ENCODE data around the gene MVP. TPM values are rescaled to one million over a fixed set of nuclear protein-coding genes. Genes with fewer than 3 reads are reported as not detected.

MVP gene
- total and polyA plus RNA-seq, 2 donors (not counting 1 experiment from before 2014, with no cell fraction given): 109 to 121 TPM

GRCh38 chr16:29893553-29893952 lies 73.3 kb downstream of the MVP start:
- Histone ChIP-seq H3K27ac (ENCODE audit: low read length in 2 of 2) (no peak overlapping the region), H3K4me3 (ENCODE audit: control extremely low read depth in 1 of 5, extremely low read depth in 1 of 5, insufficient read depth in 1 of 5, low read depth in 2 of 5, low read length in 4 of 5) (no peak overlapping the region), H2AFZ (ENCODE audit: insufficient read depth, low read depth, low read length, poor library complexity, severe bottlenecking) (no peak overlapping the region), H3K9ac (ENCODE audit: low read length) (no peak overlapping the region), H3K4me1 (ENCODE audit: control insufficient read depth in 2 of 2, insufficient read depth in 2 of 2, low read length in 2 of 2) (peaks cover 0 to 10% of the 10 kb centered on the region in 2 donors), H3K27me3 (replicated peaks in 1 of 4; ENCODE audit: control extremely low read depth in 1 of 4, control insufficient read depth in 3 of 4, insufficient read depth in 4 of 4, low read length in 3 of 4) (peaks cover 0 to 25% (median 14%) of the 10 kb centered on the region in 4 experiments), H3K9me3 (ENCODE audit: control extremely low read depth in 1 of 3, control insufficient read depth in 2 of 3, insufficient read depth in 1 of 3, low read length in 2 of 3) (peaks cover 0 to 11% (median 0%) of the 10 kb centered on the region in 3 donors), H3K79me2 (ENCODE audit: control insufficient read depth, insufficient read depth, low read length) (no peaks in the 10 kb centered on the region), H4K20me1 (ENCODE audit: control insufficient read depth, insufficient read depth, low read length, poor library complexity, severe bottlenecking) (no peaks in the 10 kb centered on the region), H3K4me2 (replicated peaks; ENCODE audit: low read depth, low read length, poor library complexity, severe bottlenecking) (no peak overlapping the region), H3K36me3 (replicated peaks in 1 of 2; ENCODE audit: control extremely low read depth in 1 of 2, control insufficient read depth in 1 of 2, extremely low read depth in 1 of 2, insufficient read depth in 2 of 2, low read length in 1 of 2) (no peaks in the 10 kb centered on the region)
- DNase-seq (no peak), ATAC-seq (ENCODE audit: low read depth) (no peak)
- ChIA-PET CTCF (interaction anchor here (0.6 kb wide), 1 partner anchor 68 kb away, joined by 3 read pairs; no protein-coding TSS in a partner anchor), POLR2A (no interaction called here)
- TF ChIP-seq CTCF (IDR thresholded peaks at IDR 0.05) (no peak), EZH2 (IDR thresholded peaks at IDR 0.05; ENCODE audit: borderline replicate concordance, insufficient read depth, low read depth, low read length, poor library complexity, severe bottlenecking) (no peak)
- H3K9me3 Mint-ChIP-seq (ENCODE audit: insufficient read depth): no peaks in the 10 kb centered on the region
- no peaks in the 10 kb centered on the region for H3K4me1 Mint-ChIP-seq
- 100% methylated on average over 1 of the region's 3 CpGs for WGBS (ENCODE audit: insufficient coverage)
- H3K27me3 Mint-ChIP-seq: peaks cover 26% of the 10 kb centered on the region
- no peak overlapping the region for H3K4me3 Mint-ChIP-seq
- intact Hi-C loops (cut with micrococcal nuclease): no loop called here
- no peak overlapping the region for H3K27ac Mint-ChIP-seq

GRCh38 chr16:29894352-29894751 lies 74.1 kb downstream of the MVP start:
- ChIA-PET POLR2A (interaction anchor here (0.7 kb wide), 1 partner anchor 10 kb away, joined by 9 read pairs; no protein-coding TSS in a partner anchor), CTCF (no interaction called here)
- no peak overlapping the region for H3K9ac ChIP-seq (ENCODE audit: low read length)
- no peak overlapping the region for H3K27ac ChIP-seq (ENCODE audit: low read length in 2 of 2)
- H3K4me3 ChIP-seq (ENCODE audit: control extremely low read depth in 1 of 5, extremely low read depth in 1 of 5, insufficient read depth in 1 of 5, low read depth in 2 of 5, low read length in 4 of 5): no peak overlapping the region
- no peaks in the 10 kb centered on the region for H3K36me3 ChIP-seq (replicated peaks in 1 of 2; ENCODE audit: control extremely low read depth in 1 of 2, control insufficient read depth in 1 of 2, extremely low read depth in 1 of 2, insufficient read depth in 2 of 2, low read length in 1 of 2)
- Mint-ChIP-seq H3K4me3 (no peak overlapping the region), H3K9me3 (ENCODE audit: insufficient read depth) (no peaks in the 10 kb centered on the region), H3K4me1 (no peaks in the 10 kb centered on the region), H3K27me3 (peaks cover 28% of the 10 kb centered on the region), H3K27ac (no peak overlapping the region)
- ATAC-seq (ENCODE audit: low read depth) (no peak), DNase-seq (no peak)
- intact Hi-C loops (cut with micrococcal nuclease): no loop called here
- no peaks in the 10 kb centered on the region for H4K20me1 ChIP-seq (ENCODE audit: control insufficient read depth, insufficient read depth, low read length, poor library complexity, severe bottlenecking)
- 100% methylated on average over 2 of the region's 4 CpGs for WGBS (ENCODE audit: insufficient coverage)
- H3K9me3 ChIP-seq (ENCODE audit: control extremely low read depth in 1 of 3, control insufficient read depth in 2 of 3, insufficient read depth in 1 of 3, low read length in 2 of 3): peaks cover 0 to 17% (median 0%) of the 10 kb centered on the region in 3 donors
- no peak overlapping the region for H3K4me2 ChIP-seq (replicated peaks; ENCODE audit: low read depth, low read length, poor library complexity, severe bottlenecking)
- H3K4me1 ChIP-seq (ENCODE audit: control insufficient read depth in 2 of 2, insufficient read depth in 2 of 2, low read length in 2 of 2): peaks cover 3 to 12% of the 10 kb centered on the region in 2 donors
- TF ChIP-seq EZH2 (IDR thresholded peaks at IDR 0.05; ENCODE audit: borderline replicate concordance, insufficient read depth, low read depth, low read length, poor library complexity, severe bottlenecking): no peak
- no peak for TF ChIP-seq CTCF (IDR thresholded peaks at IDR 0.05)
- H2AFZ ChIP-seq (ENCODE audit: insufficient read depth, low read depth, low read length, poor library complexity, severe bottlenecking): no peak overlapping the region
- H3K79me2 ChIP-seq (ENCODE audit: control insufficient read depth, insufficient read depth, low read length): no peaks in the 10 kb centered on the region
- H3K27me3 ChIP-seq (replicated peaks in 1 of 4; ENCODE audit: control extremely low read depth in 1 of 4, control insufficient read depth in 3 of 4, insufficient read depth in 4 of 4, low read length in 3 of 4): peaks cover 0 to 33% (median 18%) of the 10 kb centered on the region in 4 experiments

Data from B cell (primary cell).